Nephron progenitor cell (in vitro differentiated cells): Measurements from ENCODE around the gene CDK2AP2.
"Not testable (repeated sequence)": the region's sequence is repeated elsewhere in the genome, so short reads cannot be mapped to it uniquely, and the experiment has no call there.

Experiments
- DNase-seq: peaks from one replicate; pipeline ENCODE4 v3.0.0; 2021
- H3K27ac Mint-ChIP-seq: 2 replicates; pipeline ENCODE4 v1.8.0; 2021; ENCODE audit warnings: mild to moderate bottlenecking, moderate library complexity, mixed read lengths
- H3K27me3 Mint-ChIP-seq: 2 replicates; pipeline ENCODE4 v1.8.0; 2021; ENCODE audit warnings: mild to moderate bottlenecking, low read depth, mixed read lengths; ENCODE audit not compliant: poor library complexity
- H3K36me3 Mint-ChIP-seq: 2 replicates; pipeline ENCODE4 v1.8.0; 2021; ENCODE audit warnings: low read depth, mixed read lengths
- H3K4me1 Mint-ChIP-seq: 2 replicates; pipeline ENCODE4 v1.8.0; 2021; ENCODE audit warnings: mixed read lengths
- H3K4me3 Mint-ChIP-seq: 2 replicates; pipeline ENCODE4 v1.8.0; 2021; ENCODE audit warnings: mild to moderate bottlenecking, moderate library complexity, mixed read lengths
- H3K9me3 Mint-ChIP-seq: 2 replicates; pipeline ENCODE4 v1.8.0; 2021; ENCODE audit warnings: mild to moderate bottlenecking, moderate library complexity, mixed read lengths
- TF ChIP-seq, protein P1 (sequence below): fragments of 200-600 bp; sonication (generic); IDR thresholded peaks from 2 replicates; pipeline ENCODE4 v1.5.0; 2021; ENCODE audit warnings: antibody characterized with exemption

Gene CDK2AP2

DNA sequence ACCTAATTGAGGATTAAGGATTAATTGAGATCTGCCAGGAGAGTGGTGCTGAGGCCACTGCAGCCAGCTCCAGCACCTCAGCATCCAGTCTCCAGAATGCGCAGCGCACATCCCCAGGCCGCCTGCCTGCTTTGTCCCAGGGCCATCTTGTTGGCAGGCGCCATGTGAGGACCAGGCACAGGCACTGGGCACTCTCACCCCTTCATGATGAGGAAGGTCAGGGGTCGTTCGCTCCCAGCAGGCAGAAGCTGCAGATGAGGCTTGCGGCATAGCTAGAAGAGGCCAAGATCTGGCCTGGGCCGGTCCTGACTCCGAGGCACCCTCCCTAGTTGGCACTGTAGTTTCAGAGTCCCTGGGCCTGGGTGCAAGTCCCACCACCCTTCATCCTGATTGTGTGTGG lies 8.8 kb upstream of the CDK2AP2 start:
- Mint-ChIP-seq H3K4me3 (no peak overlapping the region), H3K9me3 (no peaks in the 10 kb centered on the region), H3K27ac (no peak overlapping the region), H3K4me1 (no peaks in the 10 kb centered on the region), H3K27me3 (peaks cover 45% of the 10 kb centered on the region), H3K36me3 (no peaks in the 10 kb centered on the region)
- no peak for DNase-seq
- TF ChIP-seq, protein P1, sequence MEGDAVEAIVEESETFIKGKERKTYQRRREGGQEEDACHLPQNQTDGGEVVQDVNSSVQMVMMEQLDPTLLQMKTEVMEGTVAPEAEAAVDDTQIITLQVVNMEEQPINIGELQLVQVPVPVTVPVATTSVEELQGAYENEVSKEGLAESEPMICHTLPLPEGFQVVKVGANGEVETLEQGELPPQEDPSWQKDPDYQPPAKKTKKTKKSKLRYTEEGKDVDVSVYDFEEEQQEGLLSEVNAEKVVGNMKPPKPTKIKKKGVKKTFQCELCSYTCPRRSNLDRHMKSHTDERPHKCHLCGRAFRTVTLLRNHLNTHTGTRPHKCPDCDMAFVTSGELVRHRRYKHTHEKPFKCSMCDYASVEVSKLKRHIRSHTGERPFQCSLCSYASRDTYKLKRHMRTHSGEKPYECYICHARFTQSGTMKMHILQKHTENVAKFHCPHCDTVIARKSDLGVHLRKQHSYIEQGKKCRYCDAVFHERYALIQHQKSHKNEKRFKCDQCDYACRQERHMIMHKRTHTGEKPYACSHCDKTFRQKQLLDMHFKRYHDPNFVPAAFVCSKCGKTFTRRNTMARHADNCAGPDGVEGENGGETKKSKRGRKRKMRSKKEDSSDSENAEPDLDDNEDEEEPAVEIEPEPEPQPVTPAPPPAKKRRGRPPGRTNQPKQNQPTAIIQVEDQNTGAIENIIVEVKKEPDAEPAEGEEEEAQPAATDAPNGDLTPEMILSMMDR = no peak

- no peaks in the 10 kb centered on the region for H3K36me3 Mint-ChIP-seq
- TF ChIP-seq, protein P1 = no peak
- no peak for DNase-seq
- no peak overlapping the region for H3K27ac Mint-ChIP-seq
- peaks cover 62% of the 10 kb centered on the region for H3K27me3 Mint-ChIP-seq
- H3K4me1 Mint-ChIP-seq = peaks cover 13% of the 10 kb centered on the region
- no peaks in the 10 kb centered on the region for H3K9me3 Mint-ChIP-seq
- H3K4me3 Mint-ChIP-seq = no peak overlapping the region
Observed at GRCh38 chr11:67514116-67514515, 6.2 kb upstream of the CDK2AP2 start.

GRCh38 chr11:67511558-67511957 lies 3.6 kb upstream of the CDK2AP2 start:
- not testable (repeated sequence) for H3K4me3 Mint-ChIP-seq, H3K36me3 Mint-ChIP-seq

GRCh38 chr11:67510023-67510345 lies 2.0 kb upstream of the CDK2AP2 start:
- DNase-seq = no peak
- peaks cover 53% of the 10 kb centered on the region for H3K27me3 Mint-ChIP-seq
- peaks cover 42% of the 10 kb centered on the region for H3K4me1 Mint-ChIP-seq
- TF ChIP-seq, protein P1 = no peak
- H3K36me3 Mint-ChIP-seq = no peaks in the 10 kb centered on the region
- no peak overlapping the region for H3K27ac Mint-ChIP-seq
- no peaks in the 10 kb centered on the region for H3K9me3 Mint-ChIP-seq
- H3K4me3 Mint-ChIP-seq = peak overlapping the region; percentile 86

More at GRCh38 chr11:67511558-67511957, 3.6 kb upstream of the CDK2AP2 start:
- not testable (repeated sequence) for DNase-seq, H3K9me3 Mint-ChIP-seq, H3K27ac Mint-ChIP-seq
- H3K4me1 Mint-ChIP-seq = peaks cover 31% of the 10 kb centered on the region
- H3K27me3 Mint-ChIP-seq = peaks cover 67% of the 10 kb centered on the region

DNA sequence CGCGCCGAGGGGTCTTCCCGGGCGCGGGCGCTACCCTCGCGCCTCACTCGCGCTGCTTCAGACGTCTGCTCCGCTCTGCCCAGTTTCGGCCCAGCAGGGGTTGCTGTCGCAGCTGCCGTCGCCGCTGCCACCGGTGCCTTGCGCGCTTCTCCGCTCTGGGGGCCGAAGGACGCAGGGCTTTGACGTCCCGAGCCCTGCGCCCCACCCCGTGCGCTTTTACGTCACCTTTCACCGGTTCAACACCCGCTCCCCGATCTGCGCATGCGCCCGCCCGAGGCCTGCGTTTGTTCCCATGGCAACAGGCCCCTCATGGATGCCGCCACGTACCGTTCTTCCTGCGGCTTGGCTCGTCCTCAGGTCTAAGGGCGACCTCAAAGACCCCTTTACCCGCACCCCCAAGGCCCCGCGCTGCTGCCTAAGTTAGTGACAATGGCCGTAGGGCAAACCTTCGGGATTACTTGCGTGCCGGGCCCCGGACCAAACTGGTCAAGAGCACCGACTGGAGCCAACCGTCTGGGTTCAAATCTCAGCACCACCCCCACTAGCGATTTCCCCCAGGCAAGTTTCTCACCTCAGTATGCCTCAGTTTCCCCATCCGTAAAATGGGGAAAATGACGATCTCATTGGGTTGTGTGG lies 642 bp upstream of the CDK2AP2 start:
- TF ChIP-seq, protein P1 = no peak
- Mint-ChIP-seq H3K36me3 (no peaks in the 10 kb centered on the region), H3K27me3 (peaks cover 40% of the 10 kb centered on the region), H3K9me3 (no peaks in the 10 kb centered on the region), H3K4me3 (peak overlapping the region; percentile 86), H3K4me1 (peaks cover 44% of the 10 kb centered on the region), H3K27ac (peak overlapping the region; percentile 83)
- DNase-seq = peak; percentile 99

DNA sequence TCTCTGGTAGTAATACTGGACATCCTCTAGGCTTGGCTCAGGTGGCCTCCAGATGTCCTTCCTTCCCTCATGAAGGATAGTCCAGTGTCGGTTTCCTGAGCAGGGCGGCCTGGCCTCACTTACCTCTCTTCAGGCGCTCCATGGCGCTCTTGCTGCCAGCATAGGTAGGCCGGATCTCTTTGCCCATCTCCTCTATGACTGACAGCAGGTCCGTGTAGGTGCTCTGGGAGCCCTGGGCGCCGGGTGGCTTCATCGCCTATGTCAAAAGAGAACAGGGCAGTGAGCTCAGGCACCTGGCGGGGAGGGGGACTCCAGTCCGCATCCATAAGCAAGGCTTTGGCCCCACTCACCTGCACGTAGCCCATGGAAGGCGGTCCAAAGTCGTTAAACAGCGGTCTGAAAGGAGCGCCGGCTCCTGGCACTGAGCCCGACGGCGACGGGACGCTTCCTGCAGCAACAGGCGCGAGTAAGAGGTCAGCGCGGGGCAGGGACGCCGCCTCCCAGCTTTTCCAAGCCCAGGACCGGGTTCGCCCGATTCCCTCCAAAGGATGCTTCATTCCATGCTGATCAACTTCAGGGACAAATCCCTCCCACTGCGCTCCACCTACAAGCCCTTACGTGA lies 609 bp downstream of the CDK2AP2 start:
- Mint-ChIP-seq H3K4me1 (peaks cover 54% of the 10 kb centered on the region), H3K36me3 (no peaks in the 10 kb centered on the region), H3K4me3 (peak overlapping the region; percentile 86), H3K27ac (peak overlapping the region; percentile 85), H3K27me3 (peaks cover 30% of the 10 kb centered on the region), H3K9me3 (no peaks in the 10 kb centered on the region)
- TF ChIP-seq, protein P1 = no peak
- no peak for DNase-seq
